22Rv1 (cell line): Measurements from ENCODE around the gene SLC35F4.

ENCODE experiments used
- ZFX ChIP-seq: fragments of 450-650 bp; IDR thresholded peaks from 2 replicates; pipeline ENCODE4 v1.6.1; 2017; ENCODE audit warnings: antibody characterized with exemption, borderline replicate concordance
- TF ChIP-seq, protein P1 (sequence below): fragments of 450-650 bp; IDR thresholded peaks from 2 replicates; pipeline ENCODE4 v1.5.1; 2017; ENCODE audit warnings: mild to moderate bottlenecking

DNA sequence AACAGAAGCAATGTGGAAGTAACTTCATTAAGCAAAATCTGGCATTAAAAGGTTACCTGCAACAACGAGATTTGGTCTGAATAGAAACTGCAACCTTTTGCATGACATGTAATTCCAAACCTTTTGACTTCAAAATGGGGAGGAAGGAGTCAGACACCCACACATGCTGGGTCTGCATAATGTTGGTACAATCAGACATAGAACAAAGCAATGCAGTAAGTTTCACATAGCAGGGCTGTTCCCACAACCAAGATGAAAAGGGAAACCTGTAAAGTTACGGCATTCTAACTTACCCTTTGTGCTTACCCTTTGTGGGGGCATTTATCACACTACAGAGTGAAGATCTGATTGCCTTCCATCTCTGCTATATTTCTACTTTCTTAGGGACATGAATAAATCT, 10.1 kb upstream of the SLC35F4 start:
- TF ChIP-seq, protein P1, sequence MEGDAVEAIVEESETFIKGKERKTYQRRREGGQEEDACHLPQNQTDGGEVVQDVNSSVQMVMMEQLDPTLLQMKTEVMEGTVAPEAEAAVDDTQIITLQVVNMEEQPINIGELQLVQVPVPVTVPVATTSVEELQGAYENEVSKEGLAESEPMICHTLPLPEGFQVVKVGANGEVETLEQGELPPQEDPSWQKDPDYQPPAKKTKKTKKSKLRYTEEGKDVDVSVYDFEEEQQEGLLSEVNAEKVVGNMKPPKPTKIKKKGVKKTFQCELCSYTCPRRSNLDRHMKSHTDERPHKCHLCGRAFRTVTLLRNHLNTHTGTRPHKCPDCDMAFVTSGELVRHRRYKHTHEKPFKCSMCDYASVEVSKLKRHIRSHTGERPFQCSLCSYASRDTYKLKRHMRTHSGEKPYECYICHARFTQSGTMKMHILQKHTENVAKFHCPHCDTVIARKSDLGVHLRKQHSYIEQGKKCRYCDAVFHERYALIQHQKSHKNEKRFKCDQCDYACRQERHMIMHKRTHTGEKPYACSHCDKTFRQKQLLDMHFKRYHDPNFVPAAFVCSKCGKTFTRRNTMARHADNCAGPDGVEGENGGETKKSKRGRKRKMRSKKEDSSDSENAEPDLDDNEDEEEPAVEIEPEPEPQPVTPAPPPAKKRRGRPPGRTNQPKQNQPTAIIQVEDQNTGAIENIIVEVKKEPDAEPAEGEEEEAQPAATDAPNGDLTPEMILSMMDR, result no peak
- TF ChIP-seq ZFX, result no peak
